GM23248 (cell line): ENCODE results near the gene CHKB. TPM values are rescaled to one million over a fixed set of nuclear protein-coding genes. Genes with fewer than 3 reads are reported as not detected.

Experiments
- DNase-seq: peaks from one replicate; pipeline ENCODE4 v3.0.0-alpha.2; 2015
- H2AFZ ChIP-seq: fragments of 200-600 bp; sonication (generic); 2 replicates; pipeline ENCODE4 v1.6.1; 2016; ENCODE audit warnings: antibody characterized with exemption
- H3F3A ChIP-seq: fragments of 200-600 bp; sonication (generic); 2 replicates; pipeline ENCODE4 v1.6.1; 2016; ENCODE audit warnings: mild to moderate bottlenecking, antibody characterized with exemption, mixed run types; ENCODE audit not compliant: insufficient read depth
- H3K27ac ChIP-seq: fragments of 200-600 bp; sonication (generic); 2 replicates; pipeline ENCODE4 v1.5.1; 2016; ENCODE audit warnings: mild to moderate bottlenecking
- H3K27me3 ChIP-seq: fragments of 200-600 bp; sonication (generic); replicated peaks from 2 replicates; pipeline ENCODE4 v1.6.1; 2016; ENCODE audit warnings: mild to moderate bottlenecking; ENCODE audit not compliant: insufficient read depth
- H3K36me3 ChIP-seq: fragments of 200-600 bp; sonication (generic); 2 replicates; pipeline ENCODE4 v1.6.1; 2016; ENCODE audit warnings: low read depth, mild to moderate bottlenecking
- H3K4me1 ChIP-seq: fragments of 200-600 bp; sonication (generic); 2 replicates; pipeline ENCODE4 v1.6.1; 2016; ENCODE audit warnings: mild to moderate bottlenecking; ENCODE audit not compliant: insufficient read depth
- H3K4me2 ChIP-seq: fragments of 200-600 bp; sonication (generic); one replicate; pipeline ENCODE4 v1.6.1; 2016; ENCODE audit warnings: mild to moderate bottlenecking; ENCODE audit not compliant: unreplicated experiment
- H3K4me3 ChIP-seq: fragments of 200-600 bp; sonication (generic); 2 replicates; pipeline ENCODE4 v1.5.1; 2016; ENCODE audit warnings: mild to moderate bottlenecking
- H3K79me2 ChIP-seq: fragments of 200-600 bp; sonication (generic); 2 replicates; pipeline ENCODE4 v1.6.1; 2016; ENCODE audit warnings: mild to moderate bottlenecking; ENCODE audit not compliant: insufficient read depth
- H3K9ac ChIP-seq: fragments of 200-600 bp; sonication (generic); 2 replicates; pipeline ENCODE4 v1.6.1; 2016; ENCODE audit warnings: mild to moderate bottlenecking
- H3K9me2 ChIP-seq: fragments of 200-600 bp; sonication (generic); 2 replicates; pipeline ENCODE4 v1.6.1; 2016; ENCODE audit warnings: mixed run types, mild to moderate bottlenecking, moderate library complexity; ENCODE audit not compliant: insufficient read depth
- H3K9me3 ChIP-seq: fragments of 200-600 bp; sonication (generic); one replicate; pipeline ENCODE4 v1.6.1; 2017; ENCODE audit warnings: low read depth
- H4K20me1 ChIP-seq: fragments of 200-600 bp; sonication (generic); 2 replicates; pipeline ENCODE4 v1.6.0; 2016; ENCODE audit not compliant: insufficient read depth
- EZH2 ChIP-seq: fragments of 200-600 bp; sonication (generic); IDR thresholded peaks from 2 replicates; pipeline ENCODE4 v1.6.1; 2018; ENCODE audit warnings: antibody characterized with exemption, mild to moderate bottlenecking; ENCODE audit not compliant: insufficient read depth, poor library complexity, severe bottlenecking
- EZH2phosphoT487 ChIP-seq: fragments of 200-600 bp; sonication (generic); IDR thresholded peaks from 2 replicates; pipeline ENCODE4 v1.6.1; 2018; ENCODE audit warnings: antibody characterized with exemption, moderate library complexity, mild to moderate bottlenecking, low read depth; ENCODE audit not compliant: insufficient read depth
- WGBS, 2 experiments: methylation state at CpG; one replicate each; pipeline ENCODE4 v1.1.6; 2015 to 2017; ENCODE audit warnings: low lambda C conversion rate in 2 of 2, low coverage in 1 of 2; ENCODE audit errors: missing lambda C conversion rate in 2 of 2; 5-methylcytosine and 5-hydroxymethylcytosine counted together
- in situ Hi-C: fragments of 300-500 bp; cut with MboI; formaldehyde crosslinking; loops from 2 replicates; pipeline ENCODE4 v1.15.0; 2020
- polyA plus RNA-seq: library from polyadenylated mRNA; unstranded; fragments of >200 nt; fragmentation: Nextera tagmentation; extraction: Ambion mirVana; gene quantifications from 2 replicates; pipeline ENCODE4 v1.2.1, GENCODE V29; 2016
- total RNA-seq: library from RNA; depleted of rRNA; stranded (reverse); fragments of >200 nt; shearing (Covaris generic); gene quantifications from 2 replicates; pipeline ENCODE4 v1.2.3, GENCODE V29; 2014

Gene CHKB
- total and polyA plus RNA-seq, 2 experiments from 2014 or later: 41.3 to 41.7 TPM

- no peaks in the 10 kb centered on the region for H3K9me3 ChIP-seq
- no peak for DNase-seq
- peaks cover 7% of the 10 kb centered on the region; the same call in 1 of the 2 replicates for H3F3A ChIP-seq
- TF ChIP-seq EZH2: no peak
- no peak for TF ChIP-seq EZH2phosphoT487
- 76 to 78% methylated on average over 16 of the region's 16 CpGs for WGBS, 2 experiments
- no peaks in the 10 kb centered on the region for H3K36me3 ChIP-seq
- H4K20me1 ChIP-seq: no peaks in the 10 kb centered on the region
- H3K9me2 ChIP-seq: no peaks in the 10 kb centered on the region
- H3K27ac ChIP-seq: no peak overlapping the region
- H3K4me1 ChIP-seq: peaks cover 8% of the 10 kb centered on the region
- H3K9ac ChIP-seq: no peak overlapping the region
- no peak overlapping the region for H2AFZ ChIP-seq
- H3K4me3 ChIP-seq: no peak overlapping the region
- H3K79me2 ChIP-seq: no peaks in the 10 kb centered on the region
- in situ Hi-C loops: no loop called here
- no peaks in the 10 kb centered on the region for H3K27me3 ChIP-seq
- H3K4me2 ChIP-seq: no peak overlapping the region
These were observed 41.9 kb upstream of the CHKB start for GRCh38 chr22:50624347-50625130.

- DNase-seq: no peak
- Histone ChIP-seq H3K9me2 (no peaks in the 10 kb centered on the region), H3K79me2 (no peaks in the 10 kb centered on the region), H3K27me3 (no peaks in the 10 kb centered on the region), H3K36me3 (no peaks in the 10 kb centered on the region), H3K9ac (no peak overlapping the region), H3K4me2 (no peak overlapping the region), H3K9me3 (no peaks in the 10 kb centered on the region), H3K4me1 (peaks cover 8% of the 10 kb centered on the region), H4K20me1 (no peaks in the 10 kb centered on the region), H3F3A (peaks cover 7% of the 10 kb centered on the region; the same call in 1 of the 2 replicates), H3K4me3 (no peak overlapping the region), H2AFZ (no peak overlapping the region), H3K27ac (no peak overlapping the region)
- WGBS, 2 experiments: 50 to 54% methylated on average over 16 of the region's 16 CpGs
- in situ Hi-C loops: no loop called here
- TF ChIP-seq EZH2phosphoT487: no peak
- no peak for TF ChIP-seq EZH2
These were observed 40.2 kb upstream of the CHKB start for GRCh38 chr22:50622723-50623327.

- WGBS, 2 experiments: 5 to 7% methylated on average over 18 of the region's 18 CpGs
- peak overlapping the region; percentile 47 for H3K4me2 ChIP-seq
These were observed 39.5 kb upstream of the CHKB start for GRCh38 chr22:50621948-50622722.

GRCh38 chr22:50621356-50621880 lies 38.8 kb upstream of the CHKB start:
- Histone ChIP-seq H3K79me2 (no peaks in the 10 kb centered on the region), H3K36me3 (no peaks in the 10 kb centered on the region), H3K9me2 (no peaks in the 10 kb centered on the region), H4K20me1 (no peaks in the 10 kb centered on the region), H3K27ac (no peak overlapping the region), H3K27me3 (no peaks in the 10 kb centered on the region), H3F3A (peaks cover 7% of the 10 kb centered on the region; the same call in 1 of the 2 replicates), H3K9me3 (no peaks in the 10 kb centered on the region), H3K4me1 (peaks cover 8% of the 10 kb centered on the region), H3K9ac (no peak overlapping the region), H3K4me2 (peak overlapping the region; percentile 47), H2AFZ (no peak overlapping the region), H3K4me3 (peak overlapping the region; percentile 49)
- in situ Hi-C loops: no loop called here
- 19 to 21% methylated on average over 10 of the region's 10 CpGs for WGBS, 2 experiments
- TF ChIP-seq EZH2phosphoT487 (no peak), EZH2 (no peak)
- no peak for DNase-seq

More at GRCh38 chr22:50621948-50622722, 39.5 kb upstream of the CHKB start:
- no peaks in the 10 kb centered on the region for H3K79me2 ChIP-seq
- H3K4me3 ChIP-seq: peak overlapping the region; percentile 49
- in situ Hi-C loops: no loop called here
- H3K9ac ChIP-seq: no peak overlapping the region
- H3K27ac ChIP-seq: no peak overlapping the region
- peaks cover 8% of the 10 kb centered on the region for H3K4me1 ChIP-seq
- H4K20me1 ChIP-seq: no peaks in the 10 kb centered on the region
- H3K9me2 ChIP-seq: no peaks in the 10 kb centered on the region
- no peak overlapping the region for H2AFZ ChIP-seq
- TF ChIP-seq EZH2: no peak
- no peak for TF ChIP-seq EZH2phosphoT487
- no peaks in the 10 kb centered on the region for H3K9me3 ChIP-seq
- no peaks in the 10 kb centered on the region for H3K36me3 ChIP-seq
- H3F3A ChIP-seq: peaks cover 7% of the 10 kb centered on the region; the same call in 1 of the 2 replicates
- no peak for DNase-seq
- no peaks in the 10 kb centered on the region for H3K27me3 ChIP-seq
